Left cardiac atrium (tissue), 2 donors: Measurements from ENCODE around the gene SOHLH1. TPM values are rescaled to one million over a fixed set of nuclear protein-coding genes. Genes with fewer than 3 reads are reported as not detected.

Source experiments
- total RNA-seq, 2 donors: library from RNA; stranded (reverse); fragmentation: NEBNext Ultra II Directional; extraction: Animal tissue kit (Norgen Biotek cat#: 25700); gene quantifications; one replicate each; pipeline ENCODE4 v1.2.1, GENCODE V29; 2021
- donor health status: DM: no; HTN: yes; CAD: no; lungs with severe emphysema.
- donor health status: DM: yes; HTN: yes; CAD: no.

The SOHLH1 gene
- total RNA-seq, 2 donors from 2014 or later: not detected

Other genes starting within 250 kb of the SOHLH1 start
- 10 to 100 TPM; 17.5 to 17.6 TPM for gene PPP1R26, start 219.7 kb downstream of the SOHLH1 start, total RNA-seq
- 10 to 100 TPM; 32.6 to 34.0 TPM for gene MRPS2, start 198.8 kb downstream of the SOHLH1 start, total RNA-seq
- gene LCN1, start 178.0 kb downstream of the SOHLH1 start, total RNA-seq: 1 to 10 TPM in 1 of 2 donors, not detected in 1; 2.0 TPM
- not detected for gene OBP2A, start 153.4 kb downstream of the SOHLH1 start, total RNA-seq
- not detected for gene PAEP, start 137.7 kb downstream of the SOHLH1 start, total RNA-seq
- gene GLT6D1, start 59.9 kb downstream of the SOHLH1 start, total RNA-seq: not detected
- gene LCN9, start 36.2 kb downstream of the SOHLH1 start, total RNA-seq: not detected
- gene KCNT1, start 2.7 kb upstream of the SOHLH1 start, total RNA-seq: 1 to 10 TPM in 1 of 2 donors, under 1 TPM in 1; 0.24 to 1.2 TPM
- gene CAMSAP1, start 208.1 kb upstream of the SOHLH1 start, total RNA-seq: 10 to 100 TPM; 17.2 to 17.6 TPM